Cardiac muscle cell (in vitro differentiated cells and primary cell): Measurements from ENCODE around the gene ERRFI1. TPM values are rescaled to one million over a fixed set of nuclear protein-coding genes. Genes with fewer than 3 reads are reported as not detected.
"Not testable (repeated sequence)": the region's sequence is repeated elsewhere in the genome, so short reads cannot be mapped to it uniquely, and the experiment has no call there.

ENCODE experiments used
- DNase-seq, 2 donors: peaks; one replicate each; pipeline versions ENCODE4 v3.0.0 to v3.0.0-alpha.2; 2010 to 2017; ENCODE audit warnings: low read depth in 1 of 2, low spot score in 1 of 2
- H3K27ac ChIP-seq: fragments of 200-600 bp; sonication (generic); 2 replicates; pipeline ENCODE4 v1.5.1; 2016
- H3K27me3 ChIP-seq: fragments of 200-600 bp; sonication (generic); 2 replicates; pipeline ENCODE4 v1.6.0; 2016; ENCODE audit warnings: control low read depth
- H3K36me3 ChIP-seq: fragments of 200-600 bp; sonication (generic); 2 replicates; pipeline ENCODE4 v1.5.1; 2016; ENCODE audit warnings: control low read depth
- H3K4me1 ChIP-seq: fragments of 200-600 bp; sonication (generic); 2 replicates; pipeline ENCODE4 v1.8.1; 2017; ENCODE audit warnings: low read depth, mild to moderate bottlenecking, mixed run types
- H3K4me3 ChIP-seq: fragments of 200-600 bp; sonication (generic); 2 replicates; pipeline ENCODE4 v1.5.1; 2016; ENCODE audit warnings: mild to moderate bottlenecking
- H3K9me3 ChIP-seq: fragments of 200-600 bp; sonication (generic); 2 replicates; pipeline ENCODE4 v1.5.1; 2017; ENCODE audit warnings: low read depth, mild to moderate bottlenecking, control low read depth
- polyA plus RNA-seq: library from polyadenylated mRNA; unstranded; fragments of >200 nt; fragmentation: Nextera tagmentation; extraction: Ambion mirVana; gene quantifications from 2 replicates; pipeline ENCODE4 v1.2.1, GENCODE V29; 2016
- total RNA-seq: library from RNA; depleted of rRNA; stranded (reverse); fragments of >200 nt; gene quantifications from 2 replicates; pipeline ENCODE4 v1.2.3, GENCODE V29; 2016
- TF ChIP-seq, protein P1 (sequence below): IDR thresholded peaks from 2 replicates; pipeline ENCODE4 v1.5.1; 2012; ENCODE audit warnings: low read depth, mild to moderate bottlenecking, low read length

The ERRFI1 gene
- total and polyA plus RNA-seq, 2 experiments from 2014 or later: 8.3 to 9.7 TPM

GRCh38 chr1:7970246-7970645 lies 55.9 kb downstream of the ERRFI1 start:
- Histone ChIP-seq H3K36me3 (peaks cover 49% of the 10 kb centered on the region), H3K4me1 (no peaks in the 10 kb centered on the region), H3K4me3 (no peak overlapping the region), H3K27ac (no peak overlapping the region), H3K9me3 (no peaks in the 10 kb centered on the region), H3K27me3 (no peaks in the 10 kb centered on the region)
- DNase-seq: no peak
- TF ChIP-seq, protein P1, sequence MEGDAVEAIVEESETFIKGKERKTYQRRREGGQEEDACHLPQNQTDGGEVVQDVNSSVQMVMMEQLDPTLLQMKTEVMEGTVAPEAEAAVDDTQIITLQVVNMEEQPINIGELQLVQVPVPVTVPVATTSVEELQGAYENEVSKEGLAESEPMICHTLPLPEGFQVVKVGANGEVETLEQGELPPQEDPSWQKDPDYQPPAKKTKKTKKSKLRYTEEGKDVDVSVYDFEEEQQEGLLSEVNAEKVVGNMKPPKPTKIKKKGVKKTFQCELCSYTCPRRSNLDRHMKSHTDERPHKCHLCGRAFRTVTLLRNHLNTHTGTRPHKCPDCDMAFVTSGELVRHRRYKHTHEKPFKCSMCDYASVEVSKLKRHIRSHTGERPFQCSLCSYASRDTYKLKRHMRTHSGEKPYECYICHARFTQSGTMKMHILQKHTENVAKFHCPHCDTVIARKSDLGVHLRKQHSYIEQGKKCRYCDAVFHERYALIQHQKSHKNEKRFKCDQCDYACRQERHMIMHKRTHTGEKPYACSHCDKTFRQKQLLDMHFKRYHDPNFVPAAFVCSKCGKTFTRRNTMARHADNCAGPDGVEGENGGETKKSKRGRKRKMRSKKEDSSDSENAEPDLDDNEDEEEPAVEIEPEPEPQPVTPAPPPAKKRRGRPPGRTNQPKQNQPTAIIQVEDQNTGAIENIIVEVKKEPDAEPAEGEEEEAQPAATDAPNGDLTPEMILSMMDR: no peak

DNA sequence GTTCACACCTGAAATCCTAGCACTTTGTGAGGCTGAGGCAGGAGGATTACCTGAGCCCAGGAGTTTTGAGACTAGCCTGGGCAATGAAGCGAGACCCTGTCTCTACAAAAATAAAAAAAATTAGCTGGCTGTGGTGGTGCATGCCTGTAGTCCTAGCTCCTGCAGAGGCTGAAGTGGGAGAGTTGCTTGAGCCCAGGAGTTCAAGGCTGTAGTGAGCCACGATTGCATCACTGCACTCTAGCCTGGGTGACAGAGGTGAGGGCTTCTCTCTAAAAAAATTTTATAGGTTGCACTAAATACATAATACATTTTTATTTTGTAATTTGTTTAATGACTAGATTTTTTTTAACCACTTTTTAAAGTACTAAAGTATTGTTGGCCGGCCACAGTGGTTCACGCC lies 58.5 kb downstream of the ERRFI1 start:
- Histone ChIP-seq H3K27ac (no peak overlapping the region), H3K4me3 (no peak overlapping the region), H3K36me3 (peaks cover 63% of the 10 kb centered on the region), H3K9me3 (no peaks in the 10 kb centered on the region), H3K4me1 (peaks cover 3% of the 10 kb centered on the region), H3K27me3 (no peaks in the 10 kb centered on the region)
- TF ChIP-seq, protein P1: no peak
- no peak for DNase-seq

DNA sequence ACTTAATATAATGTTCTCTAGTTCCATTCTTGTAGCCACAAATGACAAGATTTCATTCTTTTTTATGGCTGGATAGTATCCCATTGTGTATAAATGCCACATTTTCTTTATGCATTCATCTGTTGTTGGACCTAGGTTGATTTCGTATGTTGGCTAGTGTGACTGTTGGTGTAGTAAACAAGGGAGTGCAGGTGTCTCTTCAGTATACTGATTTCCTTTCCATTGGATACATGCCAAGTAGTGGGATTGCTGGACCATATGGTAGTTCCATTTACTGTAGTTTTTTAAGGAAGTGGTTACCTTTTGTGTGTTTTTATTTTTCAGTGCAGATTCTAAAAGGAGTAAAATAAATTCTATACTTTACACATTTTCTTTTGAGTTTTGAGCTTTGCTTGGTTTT lies 58.9 kb downstream of the ERRFI1 start:
- H3K4me1 ChIP-seq: peaks cover 7% of the 10 kb centered on the region
- H3K27ac ChIP-seq: no peak overlapping the region
- no peak for DNase-seq
- no peak overlapping the region for H3K4me3 ChIP-seq
- H3K9me3 ChIP-seq: no peaks in the 10 kb centered on the region
- peaks cover 62% of the 10 kb centered on the region for H3K36me3 ChIP-seq
- H3K27me3 ChIP-seq: no peaks in the 10 kb centered on the region
- TF ChIP-seq, protein P1: no peak

GRCh38 chr1:7964476-7964875 lies 61.6 kb downstream of the ERRFI1 start:
- Histone ChIP-seq H3K27me3 (no peaks in the 10 kb centered on the region), H3K36me3 (peaks cover 44% of the 10 kb centered on the region), H3K4me3 (no peak overlapping the region), H3K27ac (no peak overlapping the region), H3K4me1 (peaks cover 9% of the 10 kb centered on the region), H3K9me3 (no peaks in the 10 kb centered on the region)
- TF ChIP-seq, protein P1: no peak
- DNase-seq: no peak

- not testable (repeated sequence) for H3K27me3 ChIP-seq, H3K9me3 ChIP-seq, H3K27ac ChIP-seq, H3K4me3 ChIP-seq, DNase-seq, H3K4me1 ChIP-seq
- peaks cover 38% of the 10 kb centered on the region for H3K36me3 ChIP-seq
Observed at GRCh38 chr1:7963841-7964240, 62.3 kb downstream of the ERRFI1 start.

GRCh38 chr1:7963378-7963730 lies 62.8 kb downstream of the ERRFI1 start:
- peaks cover 33% of the 10 kb centered on the region for H3K36me3 ChIP-seq
- H3K9me3 ChIP-seq, H3K27me3 ChIP-seq, DNase-seq, H3K4me1 ChIP-seq, H3K4me3 ChIP-seq, H3K27ac ChIP-seq: not testable (repeated sequence)
